PFSK-1 (cell line): ENCODE data around the gene FRMD4A.

Source experiments
- FOXP2 ChIP-seq: optimal IDR thresholded peaks from 2 replicates; pipeline ENCODE3; 2011; ENCODE audit warnings: borderline replicate concordance, control low read depth, inconsistent platforms; ENCODE audit not compliant: insufficient read depth; ENCODE audit errors: extremely low read length, extremely low read depth
- POLR2AphosphoS5 ChIP-seq: IDR thresholded peaks from 2 replicates; pipeline ENCODE4 v1.6.1; 2012; ENCODE audit warnings: low read depth, mild to moderate bottlenecking, control low read depth, low read length, moderate library complexity
- SIN3A ChIP-seq: IDR thresholded peaks from 2 replicates; pipeline ENCODE4 v1.6.1; 2012; ENCODE audit warnings: mild to moderate bottlenecking, low read length, moderate library complexity, borderline replicate concordance; ENCODE audit not compliant: insufficient read depth
- TAF1 ChIP-seq: IDR thresholded peaks from 2 replicates; pipeline ENCODE4 v1.6.1; 2012; ENCODE audit warnings: low read length, control low read depth, borderline replicate concordance; ENCODE audit not compliant: insufficient read depth
- TF ChIP-seq, protein P1 (sequence below), 2 experiments: IDR thresholded peaks; 2 replicates each; pipeline versions ENCODE4 v1.6.1 to v1.8.0; 2011 to 2012; ENCODE audit warnings: low read depth in 2 of 2, low read length in 2 of 2, control low read depth in 1 of 2, inconsistent platforms in 1 of 2, mild to moderate bottlenecking in 1 of 2, moderate library complexity in 1 of 2; ENCODE audit not compliant: insufficient read depth in 1 of 2

GRCh38 chr10:13998163-13998835, 332.4 kb downstream of the FRMD4A start:
- TF ChIP-seq POLR2AphosphoS5 (no peak), FOXP2 (no peak), SIN3A (no peak), TAF1 (no peak)
- TF ChIP-seq, protein P1, sequence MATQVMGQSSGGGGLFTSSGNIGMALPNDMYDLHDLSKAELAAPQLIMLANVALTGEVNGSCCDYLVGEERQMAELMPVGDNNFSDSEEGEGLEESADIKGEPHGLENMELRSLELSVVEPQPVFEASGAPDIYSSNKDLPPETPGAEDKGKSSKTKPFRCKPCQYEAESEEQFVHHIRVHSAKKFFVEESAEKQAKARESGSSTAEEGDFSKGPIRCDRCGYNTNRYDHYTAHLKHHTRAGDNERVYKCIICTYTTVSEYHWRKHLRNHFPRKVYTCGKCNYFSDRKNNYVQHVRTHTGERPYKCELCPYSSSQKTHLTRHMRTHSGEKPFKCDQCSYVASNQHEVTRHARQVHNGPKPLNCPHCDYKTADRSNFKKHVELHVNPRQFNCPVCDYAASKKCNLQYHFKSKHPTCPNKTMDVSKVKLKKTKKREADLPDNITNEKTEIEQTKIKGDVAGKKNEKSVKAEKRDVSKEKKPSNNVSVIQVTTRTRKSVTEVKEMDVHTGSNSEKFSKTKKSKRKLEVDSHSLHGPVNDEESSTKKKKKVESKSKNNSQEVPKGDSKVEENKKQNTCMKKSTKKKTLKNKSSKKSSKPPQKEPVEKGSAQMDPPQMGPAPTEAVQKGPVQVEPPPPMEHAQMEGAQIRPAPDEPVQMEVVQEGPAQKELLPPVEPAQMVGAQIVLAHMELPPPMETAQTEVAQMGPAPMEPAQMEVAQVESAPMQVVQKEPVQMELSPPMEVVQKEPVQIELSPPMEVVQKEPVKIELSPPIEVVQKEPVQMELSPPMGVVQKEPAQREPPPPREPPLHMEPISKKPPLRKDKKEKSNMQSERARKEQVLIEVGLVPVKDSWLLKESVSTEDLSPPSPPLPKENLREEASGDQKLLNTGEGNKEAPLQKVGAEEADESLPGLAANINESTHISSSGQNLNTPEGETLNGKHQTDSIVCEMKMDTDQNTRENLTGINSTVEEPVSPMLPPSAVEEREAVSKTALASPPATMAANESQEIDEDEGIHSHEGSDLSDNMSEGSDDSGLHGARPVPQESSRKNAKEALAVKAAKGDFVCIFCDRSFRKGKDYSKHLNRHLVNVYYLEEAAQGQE (IDR thresholded peaks at IDR 0.05; ENCODE audit: insufficient read depth in 1 of 2, low read depth in 2 of 2, low read length in 2 of 2) = no peak
